Endothelial cell of umbilical vein (primary cell): ENCODE results near the gene RAB6B.

Source experiments
- EZH2 ChIP-seq: IDR thresholded peaks from 2 replicates; pipeline ENCODE4 v1.6.1; 2012; ENCODE audit warnings: borderline replicate concordance, low read depth, mild to moderate bottlenecking, moderate library complexity, low read length, inconsistent platforms; ENCODE audit not compliant: severe bottlenecking
- FOS ChIP-seq: IDR thresholded peaks from 2 replicates; pipeline ENCODE4 v1.6.1; 2011; ENCODE audit warnings: mild to moderate bottlenecking, low read length, moderate library complexity, borderline replicate concordance; ENCODE audit not compliant: insufficient read depth
- GATA2 ChIP-seq: IDR thresholded peaks from 2 replicates; pipeline ENCODE4 v1.7.0; 2011; ENCODE audit warnings: low read depth, mild to moderate bottlenecking, moderate library complexity, mixed read lengths, low read length; ENCODE audit not compliant: insufficient read length, insufficient read depth
- JUN ChIP-seq: IDR thresholded peaks from 2 replicates; pipeline ENCODE4 v1.6.1; 2011; ENCODE audit warnings: borderline replicate concordance, low read depth; ENCODE audit not compliant: insufficient read length, insufficient read depth
- MYC ChIP-seq: IDR thresholded peaks from one replicate; pipeline ENCODE4 v1.6.1; 2011; ENCODE audit warnings: mild to moderate bottlenecking, low read depth, low read length
- POLR2A ChIP-seq: IDR thresholded peaks from 2 replicates; pipeline ENCODE4 v1.6.1; 2012; ENCODE audit warnings: low read depth, mild to moderate bottlenecking, control low read depth, low read length
- POLR2AphosphoS5 ChIP-seq: IDR thresholded peaks from 2 replicates; pipeline ENCODE4 v1.6.1; 2012; ENCODE audit warnings: low read depth, mild to moderate bottlenecking, control low read depth, low read length, moderate library complexity; ENCODE audit not compliant: insufficient read depth
- TF ChIP-seq, protein P1 (sequence below), 2 donors: IDR thresholded peaks; 1 replicate in 1 of 2; 2 replicates in 1 of 2; pipeline ENCODE4 v1.5.1; 2011; ENCODE audit warnings: low read length in 2 of 2, mild to moderate bottlenecking in 2 of 2, moderate library complexity in 2 of 2, control low read depth in 1 of 2, inconsistent platforms in 1 of 2, low read depth in 1 of 2; ENCODE audit not compliant: insufficient read depth in 1 of 2; ENCODE audit errors: extremely low read depth in 1 of 2
- TF ChIP-seq, protein P2 (sequence below): IDR thresholded peaks from 2 replicates; pipeline ENCODE4 v1.6.1; 2011; ENCODE audit not compliant: insufficient read depth, insufficient read length

DNA sequence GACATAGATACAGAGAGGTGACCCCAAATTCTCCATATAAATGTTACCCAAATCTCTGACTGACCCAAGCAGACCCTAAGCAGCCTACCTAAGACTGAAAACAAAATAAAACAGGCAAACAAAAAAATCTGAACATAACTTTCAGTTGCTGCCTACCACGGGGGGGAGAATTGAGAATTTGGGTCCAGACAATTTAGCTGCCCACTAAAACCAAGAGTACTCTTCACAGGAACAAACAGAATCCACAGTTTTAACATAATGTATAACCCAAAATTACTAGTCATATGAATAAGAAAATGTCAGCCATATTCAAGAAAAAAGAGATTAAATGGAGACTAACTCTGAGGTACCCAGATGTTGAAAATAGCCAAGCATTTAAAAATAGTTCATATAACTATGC lies 45.6 kb downstream of the RAB6B start:
- TF ChIP-seq, protein P1, sequence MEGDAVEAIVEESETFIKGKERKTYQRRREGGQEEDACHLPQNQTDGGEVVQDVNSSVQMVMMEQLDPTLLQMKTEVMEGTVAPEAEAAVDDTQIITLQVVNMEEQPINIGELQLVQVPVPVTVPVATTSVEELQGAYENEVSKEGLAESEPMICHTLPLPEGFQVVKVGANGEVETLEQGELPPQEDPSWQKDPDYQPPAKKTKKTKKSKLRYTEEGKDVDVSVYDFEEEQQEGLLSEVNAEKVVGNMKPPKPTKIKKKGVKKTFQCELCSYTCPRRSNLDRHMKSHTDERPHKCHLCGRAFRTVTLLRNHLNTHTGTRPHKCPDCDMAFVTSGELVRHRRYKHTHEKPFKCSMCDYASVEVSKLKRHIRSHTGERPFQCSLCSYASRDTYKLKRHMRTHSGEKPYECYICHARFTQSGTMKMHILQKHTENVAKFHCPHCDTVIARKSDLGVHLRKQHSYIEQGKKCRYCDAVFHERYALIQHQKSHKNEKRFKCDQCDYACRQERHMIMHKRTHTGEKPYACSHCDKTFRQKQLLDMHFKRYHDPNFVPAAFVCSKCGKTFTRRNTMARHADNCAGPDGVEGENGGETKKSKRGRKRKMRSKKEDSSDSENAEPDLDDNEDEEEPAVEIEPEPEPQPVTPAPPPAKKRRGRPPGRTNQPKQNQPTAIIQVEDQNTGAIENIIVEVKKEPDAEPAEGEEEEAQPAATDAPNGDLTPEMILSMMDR (IDR thresholded peaks at IDR 0.05; ENCODE audit: extremely low read depth in 1 of 2, insufficient read depth in 1 of 2, low read depth in 1 of 2, low read length in 2 of 2), result no peak
- TF ChIP-seq EZH2 (no peak), POLR2AphosphoS5 (no peak), POLR2A (no peak), FOS (no peak), MYC (no peak), GATA2 (no peak), JUN (no peak)
- TF ChIP-seq, protein P2, sequence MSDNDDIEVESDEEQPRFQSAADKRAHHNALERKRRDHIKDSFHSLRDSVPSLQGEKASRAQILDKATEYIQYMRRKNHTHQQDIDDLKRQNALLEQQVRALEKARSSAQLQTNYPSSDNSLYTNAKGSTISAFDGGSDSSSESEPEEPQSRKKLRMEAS, result no peak
